Stimulated activated naive B cell treated with anti-CD40 and anti-IgM and Interleukin-4, amounts not matched to agents 10 μg/mL and 1 μg/mL and 100 μg/mL, for 72 hours (primary cell): ENCODE results near the gene NCOA3.

Experiments
- ATAC-seq, 2 donors: fragments of 150-1000 bp; cut with Tn5 transposase; replicated peaks; 2 replicates each; pipeline ENCODE4 v1.10.0; 2021; ENCODE audit warnings: moderate library complexity in 1 of 2
- DNase-seq: peaks from one replicate; pipeline ENCODE4 v3.0.0; 2021
- H3K27ac Mint-ChIP-seq: one replicate; pipeline ENCODE4 v1.8.0; 2022; ENCODE audit warnings: mild to moderate bottlenecking, mixed read lengths
- H3K27me3 Mint-ChIP-seq, 2 donors: one replicate each; pipeline ENCODE4 v1.8.0; 2022; ENCODE audit warnings: mixed read lengths in 2 of 2
- H3K36me3 Mint-ChIP-seq, 2 donors: one replicate each; pipeline ENCODE4 v1.8.0; 2022; ENCODE audit warnings: mixed read lengths in 2 of 2, mild to moderate bottlenecking in 1 of 2
- H3K4me1 Mint-ChIP-seq, 2 donors: one replicate each; pipeline ENCODE4 v1.8.0; 2022; ENCODE audit warnings: mixed read lengths in 2 of 2, mild to moderate bottlenecking in 1 of 2
- H3K4me3 Mint-ChIP-seq, 2 donors: one replicate each; pipeline ENCODE4 v1.8.0; 2022; ENCODE audit warnings: mild to moderate bottlenecking in 2 of 2, mixed read lengths in 2 of 2, moderate library complexity in 1 of 2
- H3K9me3 Mint-ChIP-seq, 2 donors: one replicate each; pipeline ENCODE4 v1.8.0; 2022; ENCODE audit warnings: mixed read lengths in 2 of 2, mild to moderate bottlenecking in 1 of 2

Gene NCOA3

DNA sequence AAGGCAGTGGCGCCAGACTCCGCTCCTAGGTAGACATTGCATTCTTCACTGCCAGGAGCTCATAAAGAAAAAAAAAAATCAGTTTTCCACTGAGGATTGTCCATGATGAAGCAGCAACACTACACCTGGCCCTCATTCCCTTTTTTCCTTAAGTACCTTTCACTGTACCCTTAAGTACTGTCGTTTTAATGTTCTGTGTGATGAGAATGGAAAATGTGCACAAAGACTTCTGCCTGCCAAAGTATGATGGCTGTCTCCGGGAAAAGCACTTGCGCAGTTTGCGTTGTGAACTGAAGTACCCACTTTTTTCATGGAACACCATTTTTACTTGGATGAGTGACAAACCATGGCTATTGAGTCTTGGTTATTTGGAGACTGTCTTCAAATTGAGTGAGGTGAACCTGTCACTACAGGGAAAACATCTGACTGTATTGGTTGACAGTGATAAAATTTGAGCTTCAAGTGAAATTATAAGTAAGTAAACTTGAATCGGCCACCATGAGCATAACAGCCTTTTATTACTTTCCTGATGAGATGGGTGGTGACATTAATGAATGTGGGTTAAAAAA lies 104.8 kb downstream of the NCOA3 start:
- no peaks in the 10 kb centered on the region for H3K9me3 Mint-ChIP-seq
- no peak for DNase-seq

DNA sequence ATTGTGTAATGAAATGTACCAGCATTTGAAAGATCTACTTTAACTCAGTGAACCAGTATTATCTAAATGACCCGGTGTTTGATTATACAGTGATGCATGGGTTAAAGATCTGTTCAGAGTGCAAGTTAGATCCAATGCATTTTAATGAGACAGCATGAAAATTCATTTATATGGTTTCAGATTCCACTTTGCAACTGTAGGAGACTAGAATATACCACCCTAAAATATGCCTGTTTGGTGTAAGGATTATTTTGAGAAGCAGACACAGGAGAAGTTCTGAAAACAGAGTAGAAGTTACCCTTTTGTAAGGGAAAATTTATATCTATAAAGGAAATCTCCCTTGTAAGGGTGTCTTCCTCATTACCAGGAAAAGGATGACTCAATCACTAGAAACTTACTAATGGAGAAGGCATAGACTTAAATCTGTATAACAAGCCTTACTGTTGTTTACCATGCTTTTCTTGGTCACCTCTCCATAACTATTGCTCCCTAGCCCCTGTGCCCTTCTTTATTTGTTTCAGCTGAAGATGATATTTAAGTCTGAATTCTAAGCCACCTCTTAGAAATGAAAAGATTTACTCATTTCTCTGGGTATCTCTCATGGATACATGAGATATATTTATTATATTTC lies 105.4 kb downstream of the NCOA3 start:
- Mint-ChIP-seq H3K9me3 (no peaks in the 10 kb centered on the region), H3K27me3 (no peaks in the 10 kb centered on the region), H3K4me3 (peak overlapping the region; percentile 4 to 54), H3K27ac (peak overlapping the region; percentile 82), H3K4me1 (peaks cover 49 to 71% of the 10 kb centered on the region in 2 donors), H3K36me3 (peaks cover 40 to 56% of the 10 kb centered on the region in 2 donors)
- ATAC-seq, result peak; percentile 40 to 51
- no peak for DNase-seq

More for the DNA sequence above, 104.8 kb downstream of the NCOA3 start:
- H3K36me3 Mint-ChIP-seq, result peaks cover 40 to 54% of the 10 kb centered on the region in 2 donors
- peak overlapping the region; percentile 82 for H3K27ac Mint-ChIP-seq
- no peaks in the 10 kb centered on the region for H3K27me3 Mint-ChIP-seq
- peaks cover 49 to 69% of the 10 kb centered on the region in 2 donors for H3K4me1 Mint-ChIP-seq
- no peak for ATAC-seq
- H3K4me3 Mint-ChIP-seq, result peak overlapping the region; percentile 4 to 54

DNA sequence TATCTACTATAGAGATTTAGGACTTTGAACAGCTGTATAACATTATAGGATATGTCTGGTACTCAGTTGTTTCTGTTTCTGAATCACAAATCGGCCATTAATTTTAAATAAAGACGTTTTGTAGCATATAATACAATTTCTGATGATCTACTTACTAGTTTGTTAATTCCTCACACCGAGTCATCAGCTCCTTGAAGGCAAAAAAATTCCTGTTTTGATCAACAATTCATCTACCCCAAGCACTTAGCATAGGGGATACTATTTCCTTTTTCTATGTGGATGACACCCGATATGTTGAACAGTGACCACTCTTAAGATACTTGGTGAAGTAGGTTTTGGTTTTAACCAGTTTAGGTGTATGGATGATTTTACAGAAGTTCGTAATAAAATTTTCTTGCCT lies 107.3 kb downstream of the NCOA3 start:
- H3K27me3 Mint-ChIP-seq, result no peaks in the 10 kb centered on the region
- DNase-seq (no peak), ATAC-seq (no peak)
- no peak overlapping the region for H3K4me3 Mint-ChIP-seq
- H3K9me3 Mint-ChIP-seq, result no peaks in the 10 kb centered on the region
- peaks cover 31 to 53% of the 10 kb centered on the region in 2 donors for H3K36me3 Mint-ChIP-seq
- H3K4me1 Mint-ChIP-seq, result peaks cover 43 to 66% of the 10 kb centered on the region in 2 donors
- H3K27ac Mint-ChIP-seq, result peak overlapping the region; percentile 56

DNA sequence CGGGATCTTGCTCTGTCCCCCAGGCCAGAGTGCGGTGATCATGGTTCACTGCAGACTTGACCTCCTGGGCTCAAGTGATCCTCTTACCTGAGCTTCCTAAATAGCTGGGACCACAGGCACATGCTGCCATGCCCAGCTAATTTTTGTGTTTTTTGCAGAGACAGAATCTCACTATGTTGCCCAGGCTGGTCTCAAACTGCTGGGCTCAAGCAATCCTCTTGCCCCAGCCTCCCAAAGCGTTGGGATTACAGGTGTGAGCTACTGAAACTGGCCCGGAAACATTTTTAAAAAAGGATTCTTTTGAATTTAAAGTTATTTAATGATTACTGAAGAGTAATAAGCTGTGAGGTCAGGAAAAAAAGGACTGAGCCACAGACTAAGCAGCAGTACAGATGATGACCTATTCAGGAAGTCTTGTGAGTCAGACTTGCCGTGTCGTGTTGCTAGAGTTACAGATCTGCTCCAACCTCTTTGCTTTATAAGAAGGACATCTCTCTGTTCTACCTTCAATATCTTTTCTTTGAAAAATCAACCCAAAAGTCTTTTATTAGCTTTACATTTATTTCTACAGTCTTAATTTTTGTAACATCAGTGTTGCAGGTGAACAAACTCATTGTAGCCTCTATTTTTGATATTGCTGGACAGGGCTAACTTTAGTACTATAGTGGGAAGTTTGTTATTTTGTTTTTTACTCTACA lies 108.7 kb downstream of the NCOA3 start:
- peaks cover 28 to 55% of the 10 kb centered on the region in 2 donors for H3K36me3 Mint-ChIP-seq
- no peaks in the 10 kb centered on the region for H3K27me3 Mint-ChIP-seq
- H3K27ac Mint-ChIP-seq, result peak overlapping the region; percentile 75
- peak; percentile 95 for ATAC-seq
- H3K4me3 Mint-ChIP-seq, result peak overlapping the region; percentile 22 to 56
- peaks cover 43 to 69% of the 10 kb centered on the region in 2 donors for H3K4me1 Mint-ChIP-seq
- peak; percentile 42 for DNase-seq
- H3K9me3 Mint-ChIP-seq, result no peaks in the 10 kb centered on the region

DNA sequence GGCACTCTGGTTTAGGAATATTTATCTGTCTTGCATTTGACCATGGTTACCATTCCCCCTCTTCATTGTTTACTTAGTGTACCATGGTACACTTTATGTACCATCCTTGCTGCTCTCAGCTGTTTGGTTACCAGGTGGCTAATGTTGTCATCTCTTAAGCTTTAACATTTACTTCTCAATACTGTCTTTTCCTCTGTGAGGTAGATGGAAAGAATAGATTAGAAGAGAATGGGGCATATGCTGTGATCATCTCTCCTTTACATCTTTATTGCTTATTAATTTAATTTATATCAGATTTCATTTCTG lies 109.2 kb downstream of the NCOA3 start:
- peaks cover 23 to 50% of the 10 kb centered on the region in 2 donors for H3K36me3 Mint-ChIP-seq
- peaks cover 38 to 68% of the 10 kb centered on the region in 2 donors for H3K4me1 Mint-ChIP-seq
- no peaks in the 10 kb centered on the region for H3K9me3 Mint-ChIP-seq
- DNase-seq (no peak), ATAC-seq (peak; percentile 17 to 30)
- peak overlapping the region; percentile 75 for H3K27ac Mint-ChIP-seq
- H3K4me3 Mint-ChIP-seq, result peak overlapping the region; percentile 22 to 56
- no peaks in the 10 kb centered on the region for H3K27me3 Mint-ChIP-seq

DNA sequence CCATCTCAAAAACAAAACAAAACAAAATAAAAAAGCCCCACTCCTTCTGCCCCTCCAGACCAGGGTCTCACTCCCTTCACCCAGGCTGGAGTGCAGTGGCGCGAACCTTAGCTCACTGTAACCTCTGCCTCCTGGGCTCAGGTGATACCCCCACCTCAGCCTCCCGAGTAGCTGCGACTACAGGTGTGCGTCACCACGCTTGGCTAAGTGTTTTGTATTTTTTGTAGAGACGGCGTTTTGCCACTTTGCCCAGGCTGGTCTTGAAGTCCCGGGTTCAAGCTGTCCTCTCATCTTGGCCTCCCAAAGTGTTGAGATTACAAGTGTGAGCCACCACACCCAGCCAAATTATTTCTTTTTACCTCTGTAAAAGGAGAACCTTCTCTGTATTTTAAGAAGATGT lies 110.1 kb downstream of the NCOA3 start:
- Mint-ChIP-seq H3K9me3 (no peaks in the 10 kb centered on the region), H3K4me1 (peaks cover 29 to 65% of the 10 kb centered on the region in 2 donors), H3K36me3 (peaks cover 21 to 45% of the 10 kb centered on the region in 2 donors), H3K27me3 (no peaks in the 10 kb centered on the region), H3K4me3 (no peak overlapping the region), H3K27ac (peak overlapping the region; percentile 75)
- DNase-seq (no peak), ATAC-seq (no peak)

DNA sequence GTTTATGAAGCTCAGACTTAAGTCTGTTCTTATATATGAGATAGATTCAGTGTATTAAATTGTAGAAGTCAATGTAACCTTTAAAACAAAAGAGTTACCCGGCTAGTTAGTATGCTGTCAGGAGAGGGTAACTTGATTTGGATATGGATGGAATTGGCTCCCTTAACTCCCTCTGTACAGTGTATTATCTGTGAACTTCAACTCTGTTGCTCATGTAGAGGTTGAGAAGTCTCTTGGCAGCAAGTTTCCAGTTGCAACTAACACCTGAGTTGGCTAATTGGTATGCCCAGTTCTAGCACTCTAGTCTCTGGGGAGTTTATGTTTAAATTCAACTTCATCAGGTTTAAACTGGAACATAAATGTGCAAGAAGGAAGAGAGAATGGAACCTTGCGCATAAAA lies 111.0 kb downstream of the NCOA3 start:
- Mint-ChIP-seq H3K4me3 (peak overlapping the region in 1 of 2 donors; percentile 14), H3K9me3 (no peaks in the 10 kb centered on the region), H3K4me1 (peaks cover 26 to 63% of the 10 kb centered on the region in 2 donors)

DNA sequence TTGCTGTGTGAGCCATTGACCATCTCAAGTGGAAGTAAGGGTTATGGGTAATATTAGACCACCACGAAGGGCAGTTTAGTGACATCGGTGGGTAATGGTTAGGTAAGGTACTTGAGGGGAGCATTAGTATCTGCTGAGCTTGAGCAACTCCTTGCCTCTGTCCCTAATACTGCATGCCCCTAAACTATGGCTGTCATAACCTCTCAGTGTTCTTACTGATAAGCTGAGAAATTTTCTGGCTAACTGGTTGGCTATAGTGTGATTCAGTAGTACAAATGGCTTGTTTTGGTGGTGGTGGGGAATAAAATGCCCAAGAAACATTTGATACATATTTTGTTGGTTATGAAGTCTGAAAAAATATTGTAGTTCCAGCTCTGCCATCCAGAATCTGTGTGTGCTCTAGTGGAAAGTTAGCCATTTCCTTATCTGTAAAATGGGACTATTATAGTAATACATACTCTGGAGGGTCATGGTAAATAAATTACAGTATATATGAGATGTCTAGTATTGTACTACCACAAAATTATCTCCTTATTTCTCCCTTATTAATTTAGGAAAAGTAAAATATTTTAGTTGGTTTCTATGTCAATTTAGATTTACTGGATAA lies 113.1 kb downstream of the NCOA3 start:
- H3K4me1 Mint-ChIP-seq, result peaks cover 26 to 72% of the 10 kb centered on the region in 2 donors
- no peak for DNase-seq
- ATAC-seq, result no peak
- no peaks in the 10 kb centered on the region for H3K9me3 Mint-ChIP-seq
- no peaks in the 10 kb centered on the region for H3K27me3 Mint-ChIP-seq
- peak overlapping the region; percentile 73 for H3K27ac Mint-ChIP-seq
- H3K4me3 Mint-ChIP-seq, result no peak overlapping the region
- peaks cover 17 to 45% of the 10 kb centered on the region in 2 donors for H3K36me3 Mint-ChIP-seq

More for the DNA sequence above, 111.0 kb downstream of the NCOA3 start:
- H3K27me3 Mint-ChIP-seq, result no peaks in the 10 kb centered on the region
- no peak for DNase-seq
- H3K36me3 Mint-ChIP-seq, result peaks cover 20 to 47% of the 10 kb centered on the region in 2 donors
- no peak for ATAC-seq
- peak overlapping the region; percentile 75 for H3K27ac Mint-ChIP-seq

DNA sequence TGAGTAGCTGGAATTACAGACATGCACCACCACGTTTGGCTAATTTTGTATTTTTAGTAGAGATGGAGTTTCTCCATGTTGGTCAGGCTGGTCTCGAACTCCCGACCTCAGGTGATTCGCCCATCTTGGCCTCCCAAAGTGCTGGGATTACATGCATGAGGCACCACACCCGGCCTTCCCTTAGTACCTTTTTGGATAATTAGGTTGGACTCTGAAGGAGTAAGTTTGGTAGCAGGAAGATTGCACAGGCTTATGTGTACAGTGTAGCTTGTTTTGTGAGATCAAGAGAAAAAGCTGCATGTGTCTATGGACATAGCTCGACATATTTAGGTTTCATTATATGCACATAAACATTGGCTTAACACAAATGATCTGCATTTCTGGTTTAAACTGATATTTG lies 116.8 kb downstream of the NCOA3 start:
- Mint-ChIP-seq H3K4me1 (peaks cover 20 to 58% of the 10 kb centered on the region in 2 donors), H3K4me3 (no peak overlapping the region), H3K27ac (no peak overlapping the region), H3K27me3 (no peaks in the 10 kb centered on the region), H3K36me3 (peaks cover 23 to 32% of the 10 kb centered on the region in 2 donors), H3K9me3 (no peaks in the 10 kb centered on the region)
- ATAC-seq (no peak), DNase-seq (no peak)

DNA sequence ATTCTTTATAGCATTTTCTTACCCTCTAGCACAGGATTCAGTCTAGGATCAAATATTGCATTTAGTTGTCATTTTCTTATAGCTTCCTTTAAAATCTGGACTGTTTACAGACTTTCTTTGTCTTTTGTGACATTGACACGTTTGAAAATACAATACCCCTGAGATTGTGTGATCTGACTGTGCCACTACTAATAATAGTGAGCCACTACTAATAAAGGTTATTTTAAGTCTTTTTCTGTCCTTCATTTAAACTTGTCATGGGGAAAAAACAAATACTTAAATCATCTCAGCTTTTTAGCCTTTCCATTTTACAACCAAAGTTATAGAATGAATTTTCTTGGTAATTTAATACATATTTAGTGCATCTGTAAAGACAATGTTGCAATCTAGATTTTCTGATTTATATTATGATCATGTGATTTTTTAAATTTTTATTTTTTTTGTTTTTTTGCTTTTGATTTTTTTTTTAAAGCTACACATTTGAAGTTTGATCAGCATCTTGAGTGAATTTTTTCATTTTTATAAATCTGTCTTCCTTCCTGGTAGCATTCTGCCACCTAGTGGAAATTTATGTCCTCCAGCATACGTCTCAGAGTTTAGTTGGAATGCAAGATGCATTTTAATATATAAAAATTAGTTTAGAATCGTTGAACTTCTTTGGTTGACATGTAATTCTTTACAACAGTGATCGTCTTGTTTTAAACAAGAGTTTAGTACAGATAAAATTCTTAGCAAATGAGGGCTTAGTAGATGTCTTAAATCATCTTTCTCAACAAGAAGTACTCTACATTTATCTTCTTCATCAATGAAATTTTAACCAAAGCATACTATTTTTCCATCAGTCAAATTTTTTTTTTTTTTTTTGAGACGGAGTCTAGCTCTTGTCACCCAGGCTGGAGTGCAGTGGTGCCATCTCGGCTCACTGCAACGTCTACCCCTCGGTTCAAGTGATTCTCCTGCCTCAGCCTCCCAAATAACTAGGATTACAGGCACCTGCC lies 119.4 kb downstream of the NCOA3 start:
- DNase-seq (no peak), ATAC-seq (peak; percentile 36 to 43)
- Mint-ChIP-seq H3K4me1 (peaks cover 10 to 42% of the 10 kb centered on the region in 2 donors), H3K27me3 (no peaks in the 10 kb centered on the region), H3K36me3 (peaks cover 21 to 39% of the 10 kb centered on the region in 2 donors), H3K27ac (peak overlapping the region; percentile 14), H3K9me3 (no peaks in the 10 kb centered on the region), H3K4me3 (no peak overlapping the region)

DNA sequence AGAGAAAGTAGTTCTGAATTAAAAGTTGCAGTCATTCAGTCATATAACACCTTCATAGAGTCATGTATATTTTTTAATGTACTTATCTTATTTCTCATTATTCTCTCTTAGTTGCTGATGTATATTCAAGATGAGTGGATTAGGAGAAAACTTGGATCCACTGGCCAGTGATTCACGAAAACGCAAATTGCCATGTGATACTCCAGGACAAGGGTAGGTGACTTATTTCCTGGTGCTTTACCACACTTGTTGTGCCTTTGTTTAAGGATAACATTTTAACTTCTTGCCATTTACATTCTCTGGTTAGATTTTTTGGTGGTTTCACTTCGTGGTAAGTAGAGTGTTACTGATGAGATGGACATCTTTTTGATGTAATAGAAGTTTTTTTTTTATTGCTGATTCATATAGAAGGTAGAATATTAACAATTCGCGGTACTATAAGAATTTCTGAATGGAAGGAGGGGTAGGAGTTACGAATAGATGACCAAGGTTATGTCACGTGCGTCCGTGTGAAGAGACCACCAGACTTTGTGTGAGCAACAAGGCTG lies 120.5 kb downstream of the NCOA3 start:
- no peaks in the 10 kb centered on the region for H3K9me3 Mint-ChIP-seq
- H3K4me1 Mint-ChIP-seq, result peaks cover 10 to 42% of the 10 kb centered on the region in 2 donors
- H3K36me3 Mint-ChIP-seq, result peaks cover 24 to 44% of the 10 kb centered on the region in 2 donors
- H3K27ac Mint-ChIP-seq, result peak overlapping the region; percentile 81
- H3K27me3 Mint-ChIP-seq, result no peaks in the 10 kb centered on the region
- DNase-seq, result no peak
- no peak for ATAC-seq
- H3K4me3 Mint-ChIP-seq, result peak overlapping the region in 1 of 2 donors; percentile 62

DNA sequence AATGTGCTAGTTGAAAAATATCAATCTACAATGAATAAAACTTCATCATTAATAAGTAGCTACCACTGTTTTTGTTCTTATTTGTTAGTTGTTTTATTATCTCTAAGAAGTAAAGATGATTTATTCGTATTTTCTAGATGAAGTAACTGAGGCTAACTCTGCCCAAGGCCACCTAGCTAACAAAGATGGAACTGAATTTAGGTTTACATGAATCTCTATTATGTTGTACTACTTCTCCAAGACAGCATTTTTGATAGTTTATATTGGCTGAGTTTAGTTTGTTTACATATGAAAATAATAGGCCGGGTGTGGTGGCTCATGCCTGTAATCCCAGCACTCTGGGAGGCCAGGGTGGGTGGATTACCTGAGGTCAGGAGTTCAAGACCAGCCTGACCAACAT lies 121.5 kb downstream of the NCOA3 start:
- Mint-ChIP-seq H3K36me3 (peaks cover 20 to 46% of the 10 kb centered on the region in 2 donors), H3K4me1 (peaks cover 9 to 33% of the 10 kb centered on the region in 2 donors), H3K4me3 (no peak overlapping the region), H3K9me3 (no peaks in the 10 kb centered on the region), H3K27me3 (no peaks in the 10 kb centered on the region), H3K27ac (no peak overlapping the region)
- DNase-seq (no peak), ATAC-seq (no peak)

DNA sequence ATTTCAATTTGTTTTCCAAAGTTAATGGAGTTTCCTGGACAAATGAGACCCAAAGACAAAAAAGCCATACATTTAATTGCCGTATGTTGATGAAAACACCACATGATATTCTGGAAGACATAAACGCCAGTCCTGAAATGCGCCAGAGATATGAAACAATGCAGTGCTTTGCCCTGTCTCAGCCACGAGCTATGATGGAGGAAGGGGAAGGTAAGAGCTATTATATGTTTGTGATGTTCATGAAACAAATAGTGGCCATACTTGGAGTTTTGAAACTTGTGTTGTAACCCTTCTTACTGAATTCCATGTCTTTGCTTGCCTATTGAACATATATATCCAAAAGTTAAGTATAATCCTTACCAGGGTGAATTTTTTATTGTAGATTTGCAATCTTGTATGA lies 125.9 kb downstream of the NCOA3 start:
- peaks cover 24 to 56% of the 10 kb centered on the region in 2 donors for H3K36me3 Mint-ChIP-seq

More for the DNA sequence above, 125.9 kb downstream of the NCOA3 start:
- Mint-ChIP-seq H3K27me3 (no peaks in the 10 kb centered on the region), H3K9me3 (no peaks in the 10 kb centered on the region), H3K27ac (no peak overlapping the region), H3K4me1 (peaks cover under 1 to 14% of the 10 kb centered on the region in 2 donors), H3K4me3 (no peak overlapping the region)
- ATAC-seq, result no peak
- DNase-seq, result no peak
